Activated CD4-positive, alpha-beta T cell treated with anti-CD3 and anti-CD28 coated beads, Interleukin-2, amount 50 U/mL, for 1 hour (primary cell): ENCODE data around the gene GSTA4.
"Not testable (repeated sequence)": the region's sequence is repeated elsewhere in the genome, so short reads cannot be mapped to it uniquely, and the experiment has no call there.

Source experiments
- DNase-seq: peaks from one replicate; pipeline ENCODE4 v3.0.0-alpha.2; 2020

Gene GSTA4

GRCh38 chr6:52969359-52969758 is 25.7 kb downstream of the GSTA4 start:
- DNase-seq = no peak

- no peak for DNase-seq
Measured at GRCh38 chr6:52966101-52966500, 29.0 kb downstream of the GSTA4 start.

GRCh38 chr6:52965380-52965779 is 29.7 kb downstream of the GSTA4 start:
- DNase-seq = no peak

- no peak for DNase-seq
Measured at GRCh38 chr6:52964318-52964717, 30.8 kb downstream of the GSTA4 start.

GRCh38 chr6:52962701-52963100 is 32.4 kb downstream of the GSTA4 start:
- DNase-seq = no peak

GRCh38 chr6:52961022-52961421 is 34.1 kb downstream of the GSTA4 start:
- DNase-seq = not testable (repeated sequence)

- not testable (repeated sequence) for DNase-seq
Measured at GRCh38 chr6:52960211-52960610, 34.9 kb downstream of the GSTA4 start.

GRCh38 chr6:52958546-52959255 is 36.4 kb downstream of the GSTA4 start:
- DNase-seq = no peak

- DNase-seq = no peak
Measured at GRCh38 chr6:52955871-52956270, 39.2 kb downstream of the GSTA4 start.

- DNase-seq = no peak
Measured at GRCh38 chr6:52953911-52954839, 40.9 kb downstream of the GSTA4 start.

GRCh38 chr6:52946306-52946705 is 48.8 kb downstream of the GSTA4 start:
- DNase-seq = no peak

GRCh38 chr6:52942821-52943220 is 52.3 kb downstream of the GSTA4 start:
- not testable (repeated sequence) for DNase-seq

- DNase-seq = no peak
Measured at GRCh38 chr6:52942221-52942620, 52.9 kb downstream of the GSTA4 start.

- DNase-seq = no peak
Measured at GRCh38 chr6:52937908-52938307, 57.2 kb downstream of the GSTA4 start.

- DNase-seq = no peak
Measured at GRCh38 chr6:52933778-52934177, 61.3 kb downstream of the GSTA4 start.

GRCh38 chr6:52931351-52931750 is 63.7 kb downstream of the GSTA4 start:
- no peak for DNase-seq

GRCh38 chr6:52929321-52930164 is 65.5 kb downstream of the GSTA4 start:
- no peak for DNase-seq
